ENCODE results near the gene UROC1.

The UROC1 gene

GRCh38 chr3:126448136-126448892, 69.3 kb downstream of the UROC1 start:
- POLR2A ChIA-PET = no interaction called here
- CTCF ChIA-PET = interaction anchor here (1.0 to 1.9 kb wide), 2 partner anchors 18 to 28 kb away, joined by 4 read pairs; partner anchors contain the start of gene ZXDC
- TF ChIP-seq, protein P1, sequence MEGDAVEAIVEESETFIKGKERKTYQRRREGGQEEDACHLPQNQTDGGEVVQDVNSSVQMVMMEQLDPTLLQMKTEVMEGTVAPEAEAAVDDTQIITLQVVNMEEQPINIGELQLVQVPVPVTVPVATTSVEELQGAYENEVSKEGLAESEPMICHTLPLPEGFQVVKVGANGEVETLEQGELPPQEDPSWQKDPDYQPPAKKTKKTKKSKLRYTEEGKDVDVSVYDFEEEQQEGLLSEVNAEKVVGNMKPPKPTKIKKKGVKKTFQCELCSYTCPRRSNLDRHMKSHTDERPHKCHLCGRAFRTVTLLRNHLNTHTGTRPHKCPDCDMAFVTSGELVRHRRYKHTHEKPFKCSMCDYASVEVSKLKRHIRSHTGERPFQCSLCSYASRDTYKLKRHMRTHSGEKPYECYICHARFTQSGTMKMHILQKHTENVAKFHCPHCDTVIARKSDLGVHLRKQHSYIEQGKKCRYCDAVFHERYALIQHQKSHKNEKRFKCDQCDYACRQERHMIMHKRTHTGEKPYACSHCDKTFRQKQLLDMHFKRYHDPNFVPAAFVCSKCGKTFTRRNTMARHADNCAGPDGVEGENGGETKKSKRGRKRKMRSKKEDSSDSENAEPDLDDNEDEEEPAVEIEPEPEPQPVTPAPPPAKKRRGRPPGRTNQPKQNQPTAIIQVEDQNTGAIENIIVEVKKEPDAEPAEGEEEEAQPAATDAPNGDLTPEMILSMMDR (IDR thresholded peaks at IDR 0.05; ENCODE audit: control extremely low read depth, extremely low read depth, low read depth, missing control alignments) = no peak
- no peak for DNase-seq (ENCODE audit: extremely low spot score)

DNA sequence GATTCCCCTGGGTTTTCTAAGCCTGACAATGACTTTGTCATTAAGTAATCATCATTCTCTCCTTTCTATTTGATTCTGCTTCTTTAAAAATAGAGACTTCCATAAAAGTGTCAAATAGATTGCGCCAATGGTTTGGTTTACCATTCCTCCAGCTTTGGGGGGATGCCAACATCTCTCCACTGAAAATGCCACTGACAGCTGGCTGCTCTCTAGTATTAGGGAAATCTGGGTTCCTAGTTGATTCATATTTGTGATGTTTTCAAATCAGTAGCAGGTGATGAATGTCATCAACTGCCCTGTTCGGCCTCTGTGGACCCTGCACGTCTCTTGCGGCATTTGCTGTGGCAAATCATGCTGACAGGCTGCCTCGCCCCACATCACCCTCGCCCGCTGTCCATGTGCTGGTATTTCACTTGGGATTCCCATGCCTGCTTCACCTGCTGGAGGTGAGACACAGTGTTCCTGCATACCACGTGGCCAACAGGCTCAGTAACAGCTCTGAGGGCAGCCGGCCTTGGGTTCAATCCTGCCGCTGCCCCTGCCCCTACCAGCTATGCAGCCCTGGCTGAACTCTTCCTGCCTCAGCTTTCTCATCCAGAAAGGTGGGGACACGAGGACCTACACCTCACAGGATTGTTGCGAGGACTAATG, 70.0 kb downstream of the UROC1 start:
- ChIA-PET CTCF (interaction anchor here (1.0 to 2.7 kb wide), 3 partner anchors 19 to 28 kb away, joined by 4 to 6 read pairs (median 4); partner anchors contain the start of gene ZXDC), POLR2A (no interaction called here)
- no peak for DNase-seq (ENCODE audit: extremely low spot score)
- TF ChIP-seq, protein P1 (IDR thresholded peaks at IDR 0.05; ENCODE audit: control extremely low read depth, extremely low read depth, low read depth, missing control alignments) = no peak

DNA sequence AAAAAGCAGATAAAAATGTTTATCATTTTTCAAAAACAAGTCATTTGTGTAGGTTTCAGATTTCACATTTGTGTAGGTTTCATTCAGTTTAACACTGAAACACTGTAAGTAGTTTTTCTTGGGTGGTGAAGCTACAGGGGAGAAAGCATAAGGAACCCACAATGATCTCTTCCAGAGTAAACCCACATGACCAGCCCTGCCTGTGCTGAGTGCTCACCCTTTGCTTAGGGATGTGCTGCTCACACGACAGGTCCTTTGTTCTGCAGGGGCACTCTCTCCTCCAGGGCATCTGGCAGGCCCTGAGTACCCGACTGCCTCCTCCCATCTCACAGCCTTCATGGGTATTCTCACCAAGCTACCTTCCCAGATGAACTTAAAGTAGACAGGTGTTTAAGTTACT, 70.8 kb downstream of the UROC1 start:
- no peak for DNase-seq (ENCODE audit: extremely low spot score)
- TF ChIP-seq, protein P1 (IDR thresholded peaks at IDR 0.05; ENCODE audit: control extremely low read depth, extremely low read depth, low read depth, missing control alignments) = no peak
- ChIA-PET CTCF (interaction anchor here (2.4 to 2.7 kb wide), 2 partner anchors 12 to 26 kb away, joined by 6 to 14 read pairs; no protein-coding TSS in a partner anchor), POLR2A (no interaction called here)

DNA sequence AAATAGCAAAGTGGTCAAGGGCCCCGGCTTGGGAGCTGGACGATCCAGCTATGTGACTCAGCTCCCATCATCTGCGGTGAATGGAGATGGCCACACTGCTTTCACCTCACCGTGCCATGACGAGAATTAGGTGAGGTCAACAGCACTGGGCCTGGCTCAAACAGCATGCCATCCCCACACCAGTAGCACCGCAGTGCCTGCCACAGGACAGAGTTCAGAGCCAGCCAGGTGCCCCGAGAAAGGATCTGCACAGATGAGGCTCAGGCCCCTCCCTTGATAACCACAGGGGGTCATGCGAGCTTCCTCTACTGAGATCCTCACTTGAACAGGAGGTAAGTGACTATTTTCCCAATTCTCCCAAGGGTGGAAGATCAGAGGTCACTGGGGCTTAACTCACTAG, 71.3 kb downstream of the UROC1 start:
- ChIA-PET CTCF (interaction anchor here (2.4 to 2.7 kb wide), 2 partner anchors 11 to 26 kb away, joined by 6 to 14 read pairs; no protein-coding TSS in a partner anchor), POLR2A (no interaction called here)
- no peak for DNase-seq (ENCODE audit: extremely low spot score)
- TF ChIP-seq, protein P1 (IDR thresholded peaks at IDR 0.05; ENCODE audit: control extremely low read depth, extremely low read depth, low read depth, missing control alignments) = no peak

DNA sequence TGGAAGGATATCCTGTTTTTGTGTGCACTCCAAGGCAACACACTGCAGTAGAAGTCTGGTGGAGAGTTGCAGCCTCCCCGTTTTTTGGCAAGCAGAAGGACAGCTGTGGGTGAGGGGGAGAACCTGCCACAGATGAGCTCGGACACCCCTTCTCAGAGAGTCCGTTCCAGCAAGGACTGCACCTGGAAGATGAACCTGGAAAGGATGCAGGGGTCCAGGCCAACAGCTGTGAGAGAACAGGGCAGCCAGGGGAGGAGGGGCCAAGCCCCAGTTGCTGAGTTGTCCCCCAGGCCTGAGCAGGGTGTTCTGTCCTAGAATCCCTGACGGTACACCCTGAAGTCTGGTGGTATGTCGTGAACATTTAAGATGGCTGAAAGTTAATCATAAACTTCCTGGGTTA, 72.1 kb downstream of the UROC1 start:
- TF ChIP-seq, protein P1 (IDR thresholded peaks at IDR 0.05; ENCODE audit: control extremely low read depth, extremely low read depth, low read depth, missing control alignments) = no peak
- ChIA-PET POLR2A (no interaction called here), CTCF (interaction anchor here (2.4 to 2.7 kb wide), 2 partner anchors 10 to 27 kb away, joined by 6 to 14 read pairs; no protein-coding TSS in a partner anchor)
- no peak for DNase-seq (ENCODE audit: extremely low spot score)

DNA sequence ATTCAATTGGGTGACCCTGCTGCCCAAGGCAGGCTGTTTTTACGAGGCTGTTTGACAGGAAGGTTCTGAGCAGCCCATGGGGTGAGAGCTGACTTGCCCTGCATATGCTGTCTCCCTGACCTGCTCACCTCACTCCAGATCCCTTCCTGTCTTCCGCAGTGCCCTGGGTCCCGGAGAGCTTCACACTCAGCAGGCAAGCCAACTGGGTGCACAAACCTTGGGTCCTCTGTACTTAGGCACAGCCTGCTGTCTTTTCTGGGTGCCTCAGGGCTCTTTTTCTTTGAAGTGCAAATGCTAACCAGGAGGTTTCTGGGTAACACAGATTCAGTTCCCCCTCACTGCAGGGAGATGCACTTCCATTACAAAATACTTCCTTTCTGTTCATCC, 74.7 kb downstream of the UROC1 start:
- TF ChIP-seq, protein P1 (IDR thresholded peaks at IDR 0.05; ENCODE audit: control extremely low read depth, extremely low read depth, low read depth, missing control alignments) = no peak
- POLR2A ChIA-PET = no interaction called here
- CTCF ChIA-PET = no interaction called here
- no peak for DNase-seq (ENCODE audit: extremely low spot score)
